GM19468 (cell line): ENCODE data around the gene OXER1.

ENCODE experiments used
- ATAC-seq: cut with Tn5 transposase; IDR thresholded peaks from one replicate; pipeline ENCODE4 v1.9.1; 2021; ENCODE audit warnings: mild to moderate bottlenecking, moderate library complexity, moderate number of reproducible peaks; ENCODE audit not compliant: unreplicated experiment; ENCODE audit errors: extremely low read depth

Gene OXER1

DNA sequence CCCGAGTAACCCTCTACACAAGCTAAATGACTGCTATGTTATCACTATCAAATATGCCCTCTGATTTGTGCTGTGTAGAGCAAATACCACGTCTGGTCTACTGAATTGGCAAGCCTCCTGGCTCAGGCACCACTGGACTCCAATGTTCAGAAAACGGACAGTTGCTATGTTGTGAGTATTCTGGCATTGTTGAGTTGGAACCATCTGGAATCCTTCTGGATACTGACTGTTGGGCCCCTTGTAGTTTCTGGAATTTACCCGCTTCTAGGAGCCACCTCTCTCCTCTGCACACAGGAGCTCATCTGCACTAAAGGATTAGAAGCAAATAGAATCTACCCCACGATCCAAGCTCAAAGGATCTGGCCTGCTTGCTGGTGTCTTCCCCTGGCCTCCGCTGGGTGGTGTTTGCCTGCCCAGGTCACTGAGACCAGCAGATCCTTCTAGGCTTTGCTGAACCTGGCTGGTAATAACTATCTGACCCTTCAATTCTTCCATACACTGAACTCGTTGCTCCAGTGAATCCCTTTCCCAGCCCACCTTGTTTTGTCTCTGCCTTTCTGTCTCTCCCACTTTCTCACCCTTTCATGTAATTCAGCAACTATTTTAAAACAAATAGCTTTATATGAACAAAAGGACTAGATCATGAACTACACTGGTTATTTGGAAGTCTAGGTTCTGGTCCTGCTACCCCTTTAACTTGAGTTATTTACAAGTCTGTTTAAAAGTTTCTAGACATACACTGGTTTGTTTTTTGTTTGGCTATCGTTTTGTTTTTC is 30.5 kb upstream of the OXER1 start:
- no peak for ATAC-seq

DNA sequence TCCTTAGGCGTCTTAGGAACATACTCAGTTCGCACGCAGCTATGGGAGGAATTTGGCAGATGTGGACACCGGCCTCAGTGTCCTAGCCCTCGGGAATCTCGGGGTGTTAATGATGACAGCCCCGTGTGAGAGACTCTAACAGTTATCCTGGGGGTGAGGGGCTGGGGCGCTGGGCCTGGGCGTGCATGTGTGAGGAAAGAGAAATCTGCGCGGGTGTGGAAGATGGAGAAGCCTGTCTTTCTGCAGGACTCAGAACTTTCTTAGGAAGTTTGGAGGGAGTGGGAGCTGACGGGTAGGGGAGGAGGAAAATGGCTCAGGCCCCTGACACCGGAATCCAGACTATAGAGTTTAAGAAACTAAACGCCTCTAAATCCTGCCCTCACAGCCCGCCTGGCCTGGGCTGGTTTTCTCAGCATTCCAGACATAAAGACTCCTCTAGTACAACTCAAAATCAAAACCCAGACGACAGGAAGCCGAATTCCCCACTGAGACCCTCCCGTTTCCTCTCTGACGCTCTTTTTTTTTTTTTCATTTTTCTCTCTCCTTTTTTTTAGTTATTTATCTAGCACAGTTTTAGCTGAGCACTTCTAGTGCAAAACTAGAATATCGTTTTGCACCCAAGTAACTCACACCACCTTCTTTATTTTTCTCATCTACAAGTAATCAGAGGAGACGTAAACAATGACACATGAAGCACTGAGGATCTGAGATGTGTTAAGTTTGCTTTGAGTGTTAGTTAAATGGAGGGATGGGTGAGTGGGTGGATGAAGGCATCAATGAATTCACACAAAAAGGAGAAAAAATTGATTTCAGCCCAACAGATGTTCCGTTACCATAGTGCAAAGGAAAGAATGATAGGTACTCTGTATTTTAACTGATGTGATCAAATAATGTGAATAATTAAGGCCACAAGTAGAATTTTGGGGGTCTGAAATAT is 29.7 kb upstream of the OXER1 start:
- ATAC-seq = no peak

- ATAC-seq = no peak
Observed at GRCh38 chr2:42792583-42793333, 28.8 kb upstream of the OXER1 start, which contains the start of gene HAAO. TSS of gene HAAO (minus strand) at chr2:42792583. CDS start at chr2:42792536, 47 bp downstream.

DNA sequence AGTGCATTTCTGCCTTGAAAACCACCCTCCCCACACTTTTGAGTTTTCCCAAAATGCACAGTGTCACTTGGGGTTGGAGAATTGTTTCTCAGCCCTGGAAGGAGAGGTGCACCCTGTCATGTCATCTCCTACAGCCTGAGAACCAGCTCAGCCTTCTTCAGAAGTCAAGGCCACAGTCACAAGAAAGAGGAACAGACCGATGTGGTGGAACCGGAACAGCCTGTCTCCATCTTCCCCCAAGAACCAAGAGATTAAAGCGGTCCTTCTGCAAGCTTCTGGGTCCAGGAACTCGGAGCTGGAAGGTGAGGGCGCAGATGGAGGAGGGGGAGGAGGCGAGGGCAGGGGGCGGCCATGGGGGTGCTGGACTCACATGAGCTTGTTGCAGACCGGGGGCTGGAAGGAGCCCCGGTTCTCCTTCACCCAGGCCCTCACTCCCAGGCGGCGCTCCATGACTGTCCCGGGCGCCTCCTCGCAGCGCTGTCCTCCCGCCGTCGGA is 28.2 kb upstream of the OXER1 start:
- ATAC-seq = no peak

DNA sequence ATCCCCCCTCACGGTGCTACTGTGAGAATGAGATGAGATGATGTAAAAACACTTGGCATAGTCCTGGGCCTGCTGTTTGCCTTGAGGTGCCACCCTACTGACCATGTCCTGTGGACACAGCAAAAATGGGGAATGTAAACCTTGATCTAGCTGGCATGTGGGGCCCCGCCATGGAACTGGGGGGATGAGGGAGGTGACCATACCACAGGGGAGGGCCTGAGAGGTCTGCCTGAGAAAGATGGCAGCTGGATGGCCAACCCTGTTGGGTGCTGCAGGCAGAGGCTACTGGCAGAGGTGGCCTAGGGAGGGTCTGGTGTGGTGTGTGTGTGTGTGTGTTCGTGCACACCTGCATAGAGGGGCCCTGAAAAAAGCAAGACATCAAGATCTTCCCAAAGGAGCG is 27.7 kb upstream of the OXER1 start:
- no peak for ATAC-seq

- ATAC-seq = no peak
Observed at GRCh38 chr2:42789751-42790150, 25.8 kb upstream of the OXER1 start.

GRCh38 chr2:42788882-42789281 is 24.9 kb upstream of the OXER1 start:
- no peak for ATAC-seq

- no peak for ATAC-seq
Observed at GRCh38 chr2:42788478-42788793, 24.5 kb upstream of the OXER1 start.

- ATAC-seq = no peak
Observed at GRCh38 chr2:42787788-42788477, 24.0 kb upstream of the OXER1 start.

GRCh38 chr2:42787424-42787787 is 23.5 kb upstream of the OXER1 start:
- ATAC-seq = no peak

DNA sequence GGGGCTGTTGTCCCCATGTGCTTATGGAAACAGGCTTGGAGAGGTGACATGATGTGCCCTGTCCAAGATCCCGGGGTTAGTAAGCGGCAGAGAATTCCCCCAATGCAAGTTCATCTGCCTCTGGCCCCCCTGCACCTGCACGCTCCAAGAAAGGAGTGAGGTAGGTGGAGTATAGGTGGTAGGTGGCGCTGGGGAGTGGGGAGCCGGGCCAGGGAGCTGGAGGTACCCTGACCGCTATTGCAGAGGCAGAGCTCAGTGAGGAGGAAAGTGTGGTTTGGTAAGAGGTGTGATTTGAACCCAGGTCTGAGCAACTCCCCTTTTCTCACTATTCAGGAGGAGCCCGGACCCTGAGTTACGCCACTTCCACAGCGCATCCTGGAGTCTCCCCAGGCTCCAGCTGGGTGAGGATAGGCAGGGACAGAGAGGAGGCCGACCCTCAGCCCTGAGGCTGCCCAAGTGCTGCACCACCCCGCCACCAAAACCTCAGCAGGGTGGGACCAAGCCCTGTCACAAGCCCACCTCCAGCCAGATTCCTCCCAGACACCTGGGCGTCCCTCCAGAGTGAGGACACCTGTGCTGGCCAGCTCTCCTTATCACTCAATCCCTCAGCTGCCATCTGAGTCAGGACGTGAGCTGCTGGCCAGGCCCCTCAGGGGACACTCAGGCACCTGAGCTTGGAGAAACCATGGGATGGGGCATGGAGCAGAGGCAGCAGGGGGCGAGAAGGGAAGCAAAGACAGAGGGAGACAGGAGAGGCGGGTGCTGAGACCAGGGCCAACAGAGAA is 22.8 kb upstream of the OXER1 start:
- no peak for ATAC-seq

- ATAC-seq = no peak
Observed at GRCh38 chr2:42784204-42784880, 20.4 kb upstream of the OXER1 start.

DNA sequence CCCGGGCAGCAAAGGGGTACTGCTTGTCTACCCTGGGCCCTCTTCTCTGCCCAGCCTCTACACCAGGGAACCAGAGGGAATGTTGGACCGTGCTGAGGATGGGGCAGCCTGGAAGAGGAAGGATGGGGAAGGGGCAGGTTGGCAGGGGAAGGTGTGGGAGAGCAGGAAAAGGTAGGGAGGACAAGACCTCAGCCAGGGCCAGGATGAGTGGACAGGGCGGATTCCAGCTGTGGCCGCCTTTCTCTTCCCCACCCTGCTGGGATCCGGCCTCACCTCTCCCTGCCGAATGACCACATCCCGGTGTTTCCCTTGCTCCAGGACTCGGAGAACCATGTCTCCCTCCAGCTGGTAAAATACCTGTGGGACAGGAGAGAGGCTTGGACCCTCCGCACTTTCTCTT is 19.6 kb upstream of the OXER1 start:
- ATAC-seq = no peak

GRCh38 chr2:42781181-42781580 is 17.2 kb upstream of the OXER1 start:
- no peak for ATAC-seq

DNA sequence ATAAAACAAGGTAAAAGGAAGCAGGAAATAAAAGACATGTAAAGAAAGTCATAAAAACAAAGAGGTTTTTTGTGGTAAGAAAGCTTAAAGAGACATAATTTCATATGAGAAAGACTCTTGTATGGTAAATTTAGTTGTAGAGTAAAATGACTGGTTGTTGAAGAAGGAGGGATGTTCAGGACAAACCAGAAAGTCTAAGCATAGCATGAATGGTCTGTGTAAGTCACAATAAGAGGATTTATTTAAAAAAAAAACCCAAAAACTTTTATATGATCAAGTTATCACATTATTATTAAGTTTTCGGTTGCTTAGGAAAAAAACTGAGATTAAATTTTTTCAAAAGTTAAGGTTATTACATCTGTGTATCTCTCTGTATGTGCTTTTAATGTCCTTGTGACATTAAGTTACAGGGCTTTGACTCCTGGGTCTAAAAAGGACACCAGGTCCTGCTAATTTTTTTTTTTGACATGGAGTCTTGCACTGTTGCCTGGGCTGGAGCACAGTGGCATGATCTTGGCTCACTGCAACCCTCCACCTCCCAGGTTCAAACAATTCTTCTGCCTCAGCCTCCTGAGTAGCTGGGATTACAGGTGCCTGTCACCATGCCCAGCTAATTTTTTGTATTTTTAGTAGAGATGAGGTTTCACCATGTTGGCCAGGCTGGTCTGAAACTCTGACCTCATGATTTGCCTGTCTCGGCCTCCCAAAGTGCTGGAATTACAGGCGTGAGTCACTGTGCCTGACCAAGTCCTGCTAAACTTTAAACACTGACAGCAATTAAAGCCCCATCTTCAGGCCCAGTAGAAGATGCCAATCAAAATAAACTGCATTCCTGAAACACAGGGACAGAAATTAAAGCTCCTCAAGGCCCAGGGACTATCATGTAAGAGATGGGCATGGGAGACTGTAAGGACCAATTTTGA is 14.2 kb upstream of the OXER1 start:
- no peak for ATAC-seq

GRCh38 chr2:42775810-42776209 is 11.9 kb upstream of the OXER1 start:
- no peak for ATAC-seq

DNA sequence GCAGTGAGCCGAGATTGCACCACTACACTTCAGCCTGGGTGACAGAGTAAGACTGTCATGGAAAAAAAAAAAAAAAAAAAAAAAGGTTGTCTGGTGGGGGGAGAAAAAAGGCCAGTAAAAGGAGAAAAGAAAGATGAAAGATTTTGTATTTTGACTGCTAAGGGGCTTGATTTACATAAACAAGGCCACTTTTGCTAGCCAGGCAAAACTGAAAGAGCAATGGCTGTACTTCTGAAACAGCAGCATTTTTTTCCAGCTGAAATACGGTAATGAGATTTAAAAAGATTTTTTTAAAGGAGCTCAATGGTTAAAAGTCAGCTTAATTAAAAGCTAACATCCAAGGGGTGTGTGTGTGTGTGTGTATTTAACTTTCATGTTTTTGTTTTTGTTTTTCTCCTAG is 11.3 kb upstream of the OXER1 start:
- no peak for ATAC-seq
